HL-60/S4 treated with retinoic acid at 250 ng/mL for 4 days and 3 days (cell line): ENCODE data around the gene ADAT3.
"Not testable (repeated sequence)": the region's sequence is repeated elsewhere in the genome, so short reads cannot be mapped to it uniquely, and the experiment has no call there.

Experiments used
- in situ Hi-C: fragments of 300-500 bp; cut with MboI; formaldehyde crosslinking; loops from 2 replicates; pipeline ENCODE4 v1.7.0; 2022; ENCODE audit warnings: low sequenced_read_pairs

The ADAT3 gene

GRCh38 chr19:1882786-1883692 lies 22.2 kb upstream of the ADAT3 start:
- in situ Hi-C loops, result no loop called here

DNA sequence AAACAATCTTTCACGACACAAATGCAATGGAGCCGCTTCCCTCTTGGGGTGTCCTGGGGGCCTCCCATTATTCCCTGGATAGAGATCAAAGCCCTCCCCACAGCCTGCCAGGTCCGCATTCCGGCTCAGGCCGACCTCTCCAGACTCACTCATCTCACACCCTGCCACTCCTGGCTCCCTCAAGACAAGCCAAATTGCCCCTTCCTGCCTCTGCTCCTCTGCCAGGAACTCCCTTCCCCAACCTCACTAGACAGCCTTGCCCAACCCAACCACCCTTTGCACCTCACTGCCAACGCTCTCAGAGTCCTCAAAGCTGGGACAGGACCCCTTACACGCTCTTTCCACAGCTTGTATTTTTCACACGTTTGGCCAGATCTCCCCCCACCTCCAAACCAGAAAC lies 21.4 kb upstream of the ADAT3 start:
- in situ Hi-C loops, result no loop called here

DNA sequence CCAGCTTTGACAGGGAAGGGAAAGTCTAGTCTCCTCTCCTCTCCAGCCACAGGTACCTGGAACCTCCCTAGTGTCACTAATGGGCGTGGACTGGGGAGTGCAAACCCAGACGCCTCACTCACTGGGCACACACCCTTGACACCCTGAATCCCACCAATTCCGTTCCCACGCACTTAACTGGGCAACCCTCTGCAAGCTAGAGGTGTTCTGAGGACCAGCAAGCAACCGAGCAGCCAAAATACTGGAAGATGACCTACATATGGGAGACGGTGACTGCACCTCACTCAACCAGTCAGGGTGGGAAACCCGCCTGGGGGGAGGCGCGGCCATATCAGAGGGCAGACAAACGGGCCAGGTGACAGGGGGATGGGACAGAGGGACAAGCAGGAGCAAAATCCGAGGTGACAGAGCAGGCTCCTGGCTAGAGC lies 20.9 kb upstream of the ADAT3 start:
- in situ Hi-C loops, result no loop called here

DNA sequence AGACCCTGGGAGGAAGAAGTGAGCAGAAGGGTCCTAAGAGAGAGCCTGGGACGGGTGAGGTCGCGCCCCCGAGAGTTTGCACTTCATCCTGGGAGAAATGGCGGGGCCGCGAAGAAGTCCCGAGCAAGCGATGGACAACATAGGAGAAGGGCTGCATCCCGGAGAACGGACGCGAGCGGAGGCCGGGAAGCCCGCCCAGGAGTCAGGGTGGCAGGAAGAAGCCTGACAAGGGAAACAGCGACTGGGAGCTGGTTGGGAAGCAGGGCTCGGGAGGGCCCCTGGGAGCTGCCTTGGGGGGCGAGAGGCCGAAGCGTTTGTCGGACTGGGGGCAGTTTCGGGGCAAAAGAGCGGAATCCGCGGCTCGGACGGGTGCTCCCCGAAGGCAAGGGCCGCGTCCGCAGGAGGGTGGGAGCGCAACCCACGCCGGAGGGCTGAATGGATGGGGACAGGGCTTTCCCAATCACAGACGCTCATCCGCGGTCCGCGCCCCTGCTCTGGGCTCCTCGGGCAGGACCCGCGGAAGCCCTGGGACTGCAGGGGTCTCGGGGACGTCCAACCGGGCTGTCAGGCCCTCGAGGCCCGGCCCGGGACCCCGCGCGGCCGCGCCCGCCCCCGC lies 20.4 kb upstream of the ADAT3 start:
- in situ Hi-C loops, result no loop called here

DNA sequence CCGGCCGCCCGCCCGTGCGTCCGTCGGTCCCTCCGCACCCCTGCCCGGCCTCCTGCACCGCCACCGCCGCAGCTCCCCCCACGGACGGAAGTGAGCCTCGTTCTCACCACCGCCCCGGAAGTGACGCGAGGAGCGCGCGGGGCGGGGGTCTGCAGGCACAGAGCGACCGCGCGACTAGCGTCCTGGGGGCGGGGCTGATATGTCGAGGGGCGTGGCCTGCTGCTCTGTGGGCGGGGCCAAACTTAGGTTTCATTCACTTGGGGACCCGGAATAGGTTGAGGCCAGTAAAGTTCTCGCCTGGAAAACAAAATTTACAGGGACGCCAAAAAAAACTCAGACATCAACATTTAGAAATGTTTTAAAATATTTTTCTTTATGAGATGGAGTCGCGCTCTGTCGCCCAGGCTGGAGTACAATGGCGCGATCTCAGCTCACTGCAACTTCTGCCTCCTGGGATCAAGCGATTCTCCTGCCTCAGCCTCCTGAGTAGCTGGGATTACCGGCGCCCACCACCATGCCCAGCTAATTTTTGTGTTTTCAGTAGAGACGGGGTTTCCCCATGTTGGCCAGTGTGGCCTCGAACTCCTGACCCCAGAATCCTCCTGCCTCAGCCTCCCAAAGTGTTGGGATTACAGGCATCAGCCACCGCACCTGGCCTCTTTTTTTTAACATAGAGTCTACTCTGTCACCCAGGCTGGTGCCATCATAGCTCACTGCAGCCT lies 19.6 kb upstream of the ADAT3 start, which contains the start of gene ABHD17A:
Gene ABHD17A, minus strand, starts transcription at position 99 of the 722 bp plus-strand sequence. CDS start 3,930 bp downstream, outside the sequence.
- in situ Hi-C loops, result not testable (repeated sequence)

- in situ Hi-C loops, result not testable (repeated sequence)
Observed at GRCh38 chr19:1886360-1886759, 18.8 kb upstream of the ADAT3 start.

- in situ Hi-C loops, result no loop called here
Observed at GRCh38 chr19:1888385-1888784, 16.8 kb upstream of the ADAT3 start.

GRCh38 chr19:1889907-1890306 lies 15.3 kb upstream of the ADAT3 start:
- in situ Hi-C loops, result no loop called here

DNA sequence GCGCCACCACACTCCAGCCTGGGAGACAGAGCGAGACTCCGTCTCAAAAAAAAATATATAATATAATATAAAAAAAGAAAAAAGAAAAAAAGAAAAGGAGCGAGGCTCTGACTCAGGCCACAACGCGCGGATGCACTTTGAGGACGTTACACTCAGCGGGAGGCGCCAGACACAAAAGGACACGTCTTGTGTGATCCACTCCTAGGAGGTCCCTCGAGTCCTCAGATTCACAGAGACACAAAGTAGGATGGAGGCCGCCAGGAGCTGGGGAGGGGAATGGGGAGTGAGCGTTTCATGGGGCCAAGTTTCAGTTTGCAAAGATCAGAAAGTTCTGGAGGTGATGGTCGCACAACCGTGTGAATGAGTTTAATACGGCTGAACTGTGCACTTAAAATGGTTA lies 11.4 kb upstream of the ADAT3 start:
- in situ Hi-C loops, result no loop called here

- in situ Hi-C loops, result no loop called here
Observed at GRCh38 chr19:1896508-1896907, 8.7 kb upstream of the ADAT3 start.

GRCh38 chr19:1901940-1902404 lies 3.2 kb upstream of the ADAT3 start:
- in situ Hi-C loops, result no loop called here

GRCh38 chr19:1902923-1903322 lies 2.3 kb upstream of the ADAT3 start:
- in situ Hi-C loops, result no loop called here

DNA sequence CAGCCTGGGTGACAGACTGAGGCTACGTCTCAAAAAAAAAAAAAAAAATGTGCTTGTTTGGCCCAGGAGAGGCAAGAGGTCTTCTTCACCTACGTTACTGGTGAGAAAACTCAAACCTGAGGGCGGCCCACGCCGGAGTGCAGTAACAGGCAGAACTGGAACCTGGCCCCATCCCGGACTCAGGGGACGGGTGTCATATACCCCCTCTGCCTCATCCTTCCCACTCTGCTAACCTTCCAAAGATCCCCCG lies 414 bp upstream of the ADAT3 start:
- in situ Hi-C loops, result no loop called here

DNA sequence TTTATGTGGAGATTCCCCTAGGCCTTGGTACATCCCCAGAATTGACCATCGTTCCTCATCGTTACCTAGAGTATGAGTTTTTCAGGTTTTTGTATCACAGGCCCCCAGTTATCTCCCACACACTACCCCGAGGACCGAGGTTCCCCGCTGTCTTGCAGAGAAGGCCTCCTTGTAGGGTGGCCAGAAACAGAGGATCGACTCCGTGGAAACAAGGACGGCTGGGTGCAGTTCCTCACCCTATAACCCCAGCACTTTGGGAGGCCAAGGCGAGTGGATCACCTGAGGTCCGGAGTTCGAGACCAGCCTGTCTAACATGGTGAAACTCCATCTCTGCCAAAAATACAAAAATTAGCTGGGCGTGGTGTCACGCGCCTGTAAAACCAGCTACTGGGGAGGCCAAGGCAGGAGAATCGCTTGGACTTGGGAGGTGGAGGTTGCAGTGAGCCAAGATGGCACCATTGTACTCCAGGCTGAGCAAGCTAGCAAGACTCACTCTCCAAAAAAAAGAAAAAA lies 720 bp downstream of the ADAT3 start:
- in situ Hi-C loops, result no loop called here

DNA sequence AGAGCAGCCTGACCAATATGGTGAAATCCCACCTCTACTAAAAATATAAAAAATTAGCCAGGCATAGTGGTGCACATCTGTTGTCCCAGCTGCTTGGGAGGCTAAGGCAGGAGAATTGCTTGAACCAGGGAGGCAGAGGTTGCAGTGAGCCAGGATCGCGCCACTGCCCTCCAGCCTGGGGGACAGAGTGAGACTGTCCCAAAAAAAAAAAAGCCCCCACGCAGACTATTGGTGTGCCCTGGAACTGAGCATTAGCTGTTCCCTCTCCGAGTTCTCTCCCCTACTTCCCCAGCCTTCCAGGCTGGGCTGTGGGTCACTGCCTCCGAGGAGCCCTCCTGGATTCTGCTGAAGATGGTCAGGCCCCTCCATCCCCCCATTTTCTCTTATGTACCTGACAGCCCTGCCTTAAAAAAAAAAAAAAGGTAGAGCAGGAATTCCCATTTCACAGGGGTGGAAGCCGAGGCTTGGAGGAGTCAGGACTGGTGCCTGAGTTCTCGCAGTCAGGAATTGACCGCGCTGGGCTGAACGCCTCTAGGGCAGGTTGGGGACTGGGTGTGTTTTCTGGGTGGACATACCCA lies 1.9 kb downstream of the ADAT3 start:
- in situ Hi-C loops, result no loop called here

DNA sequence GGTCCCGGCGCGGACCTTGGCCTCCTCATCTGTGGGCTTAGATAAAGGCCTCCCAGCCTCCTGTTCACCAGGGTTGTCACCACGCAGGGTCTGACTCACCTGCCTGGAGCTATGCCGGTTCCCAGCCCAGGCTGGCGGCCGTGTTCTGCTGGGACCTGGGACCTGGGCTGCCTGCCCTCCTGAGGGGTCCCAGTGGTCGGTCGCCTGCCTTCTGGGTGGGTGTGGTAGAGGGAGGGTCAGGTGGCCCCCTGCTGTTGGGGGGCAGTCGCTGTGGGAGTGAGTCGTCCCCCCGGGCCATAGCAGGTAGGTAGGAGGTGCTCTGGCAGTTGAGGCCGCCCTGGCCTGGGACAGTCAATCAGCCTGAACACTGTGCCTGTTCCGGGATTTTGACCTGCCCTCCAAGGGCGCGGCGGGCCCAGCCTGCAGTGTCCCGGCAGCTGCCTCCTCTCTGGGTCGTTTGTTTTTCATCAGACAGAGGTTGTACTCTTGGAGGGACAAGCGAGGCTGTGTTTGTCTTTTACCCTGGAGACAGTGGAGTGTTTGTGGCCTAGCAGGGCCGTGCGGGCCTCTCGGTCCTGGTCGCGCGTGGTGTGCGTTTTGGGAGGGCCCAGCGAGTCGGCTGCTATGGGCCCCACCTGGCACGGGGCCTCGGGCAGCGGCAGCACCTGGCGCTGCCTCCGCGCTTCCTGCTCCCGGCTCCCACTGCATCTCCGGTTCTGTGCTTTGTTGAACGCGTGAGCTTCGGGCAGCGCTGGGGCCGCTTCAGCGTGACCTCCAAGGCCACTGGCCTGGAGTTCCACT lies 2.6 kb downstream of the ADAT3 start:
- in situ Hi-C loops, result no loop called here

GRCh38 chr19:1908364-1908678 lies 3.1 kb downstream of the ADAT3 start:
- in situ Hi-C loops, result no loop called here

GRCh38 chr19:1909761-1910080 lies 4.5 kb downstream of the ADAT3 start:
- in situ Hi-C loops, result no loop called here

GRCh38 chr19:1910177-1910576 lies 5.0 kb downstream of the ADAT3 start:
- in situ Hi-C loops, result no loop called here

GRCh38 chr19:1911098-1911497 lies 5.9 kb downstream of the ADAT3 start:
- in situ Hi-C loops, result no loop called here

DNA sequence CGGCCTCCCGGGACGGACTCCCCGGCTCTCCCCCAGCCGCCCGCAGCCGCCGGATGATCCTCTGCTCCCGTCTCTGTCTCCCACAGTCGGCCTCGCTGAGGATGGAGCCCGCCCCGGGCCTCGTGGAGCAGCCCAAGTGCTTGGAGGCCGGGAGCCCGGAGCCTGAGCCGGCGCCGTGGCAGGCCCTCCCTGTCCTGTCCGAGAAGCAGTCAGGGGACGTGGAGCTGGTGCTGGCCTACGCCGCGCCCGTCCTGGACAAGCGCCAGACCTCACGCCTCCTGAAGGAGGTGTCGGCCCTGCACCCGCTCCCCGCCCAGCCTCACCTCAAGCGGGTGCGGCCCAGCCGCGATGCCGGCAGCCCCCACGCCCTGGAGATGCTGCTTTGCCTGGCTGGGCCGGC lies 6.8 kb downstream of the ADAT3 start:
- in situ Hi-C loops, result no loop called here
